GM12891 (cell line): ENCODE data around the gene USP12.

ENCODE experiments used
- POLR2A ChIP-seq: IDR thresholded peaks from 2 replicates; pipeline ENCODE4 v1.6.1; 2011; ENCODE audit warnings: low read depth, low read length, control low read depth
- POLR2AphosphoS5 ChIP-seq: IDR thresholded peaks from 2 replicates; pipeline ENCODE4 v1.6.1; 2011; ENCODE audit warnings: low read depth, low read length, control low read depth
- TAF1 ChIP-seq: IDR thresholded peaks from 2 replicates; pipeline ENCODE4 v1.6.1; 2011; ENCODE audit warnings: low read depth, low read length, control low read depth

- TF ChIP-seq POLR2A (no peak), POLR2AphosphoS5 (no peak), TAF1 (no peak)
These were observed 39.1 kb downstream of the USP12 start for GRCh38 chr13:27132538-27132937.
